Muscle of back (tissue), 11 donors: Measurements from ENCODE around the gene IFNLR1. TPM values are rescaled to one million over a fixed set of nuclear protein-coding genes. Genes with fewer than 3 reads are reported as not detected.

ENCODE experiments used
- DNase-seq, 3 donors: peaks; one replicate each; pipeline versions ENCODE4 v3.0.0 to v3.0.0-alpha.2; 2013
- polyA plus RNA-seq, 10 donors: library from polyadenylated mRNA; unstranded; fragments of 120-200 nt; gene quantifications; one replicate each; pipeline ENCODE4 v1.2.1, GENCODE V29; 2013; ENCODE audit not compliant: insufficient read length in 10 of 10

Gene IFNLR1
- polyA plus RNA-seq, 10 donors: 0.08 to 1.6 (median 0.14) TPM

DNA sequence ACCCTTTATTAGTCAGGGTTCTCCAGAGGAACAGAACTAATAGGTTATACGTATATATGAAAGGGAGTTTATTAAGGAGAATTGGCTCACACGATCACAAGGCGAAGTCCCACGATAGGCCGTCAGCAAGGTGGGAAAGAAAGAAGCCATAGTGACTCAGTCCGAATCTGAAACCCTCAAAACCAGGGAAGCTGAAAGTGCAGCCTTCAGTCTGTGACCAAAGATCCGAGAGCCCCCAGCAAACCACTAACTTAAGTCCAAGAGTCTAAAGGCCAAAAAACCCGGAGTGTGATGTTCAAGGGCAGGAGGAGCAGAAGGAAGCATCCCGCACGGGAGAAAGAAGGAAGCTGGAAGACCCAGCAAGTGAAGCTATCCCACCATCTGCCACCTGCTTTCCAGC is 9.9 kb downstream of the IFNLR1 start:
- no peak for DNase-seq

DNA sequence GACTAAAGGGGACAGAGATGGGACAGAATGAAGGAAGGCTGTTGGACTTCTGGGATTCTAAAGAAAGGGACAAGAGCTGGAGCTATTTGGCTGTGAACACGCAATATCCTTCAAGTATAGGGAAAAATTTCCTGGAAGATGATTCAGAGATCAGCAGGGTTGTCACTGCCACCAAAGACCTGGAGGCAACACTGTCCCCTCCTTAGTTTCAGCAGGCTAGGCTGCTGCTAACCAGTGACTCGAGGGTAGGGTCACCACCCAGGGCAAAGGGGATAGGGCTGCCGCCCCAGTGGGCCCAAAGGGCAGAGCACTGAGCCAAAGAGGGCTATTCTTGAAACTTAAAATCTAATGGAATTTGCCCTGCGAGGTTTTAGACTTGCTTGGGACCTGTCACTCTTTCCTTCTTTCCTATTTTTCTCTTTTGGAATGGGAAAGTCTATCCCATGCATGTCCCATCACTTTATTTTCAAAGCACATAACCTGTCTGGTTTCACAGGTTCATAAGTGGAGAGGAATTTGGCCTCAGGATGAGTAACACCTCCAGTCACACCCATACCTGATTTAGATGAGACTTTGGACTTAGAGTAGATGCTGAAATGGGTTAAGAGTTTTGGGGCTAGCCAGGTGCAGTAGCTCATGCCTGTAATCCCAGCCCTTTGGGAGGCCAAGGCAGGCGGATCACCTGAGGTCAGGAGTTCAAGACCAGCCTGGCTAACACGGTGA is 11.9 kb downstream of the IFNLR1 start:
- no peak for DNase-seq

DNA sequence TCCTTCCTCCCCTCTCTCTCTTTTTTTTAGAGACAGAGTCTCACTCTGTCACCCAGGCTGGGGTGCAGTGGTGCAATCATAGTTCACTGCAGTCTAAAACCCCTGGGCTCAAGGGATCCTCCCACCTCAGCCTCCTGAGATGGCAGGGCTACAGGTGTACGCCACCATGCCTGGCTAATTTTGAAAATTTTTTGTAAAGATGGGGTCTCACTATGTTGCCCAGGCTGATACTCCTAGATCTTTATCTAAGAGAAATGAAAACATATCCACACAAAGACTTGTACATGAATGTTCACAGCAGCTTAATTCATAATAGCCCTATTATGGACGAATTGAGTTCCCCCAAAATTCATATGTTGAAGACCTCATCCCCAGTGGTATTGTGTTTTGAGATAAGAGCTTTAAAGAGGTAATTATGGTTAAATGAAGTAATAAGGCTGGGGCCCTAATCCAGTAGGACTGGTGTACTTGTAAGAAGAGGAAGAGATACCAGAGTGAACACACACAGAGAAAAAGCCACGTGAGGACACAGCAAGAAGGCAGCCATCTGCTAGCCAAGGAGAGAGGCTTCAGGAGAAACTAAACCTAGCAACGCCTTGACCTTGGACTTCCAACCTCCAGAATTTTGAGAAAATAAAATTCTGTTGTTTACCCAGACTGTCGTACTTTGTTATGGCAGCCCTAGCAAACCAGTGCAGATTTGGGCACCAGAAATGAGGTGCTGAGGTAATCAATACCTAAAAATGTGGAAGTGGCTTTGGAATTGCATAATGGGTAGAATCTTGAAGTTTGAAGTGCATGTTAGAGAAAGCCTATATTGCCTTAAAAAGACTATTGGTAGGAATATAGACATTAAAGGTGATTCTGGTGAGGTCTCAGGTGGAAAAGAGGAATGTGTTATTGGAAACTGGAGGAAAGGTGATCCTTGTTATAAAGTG is 13.2 kb downstream of the IFNLR1 start:
- no peak for DNase-seq

DNA sequence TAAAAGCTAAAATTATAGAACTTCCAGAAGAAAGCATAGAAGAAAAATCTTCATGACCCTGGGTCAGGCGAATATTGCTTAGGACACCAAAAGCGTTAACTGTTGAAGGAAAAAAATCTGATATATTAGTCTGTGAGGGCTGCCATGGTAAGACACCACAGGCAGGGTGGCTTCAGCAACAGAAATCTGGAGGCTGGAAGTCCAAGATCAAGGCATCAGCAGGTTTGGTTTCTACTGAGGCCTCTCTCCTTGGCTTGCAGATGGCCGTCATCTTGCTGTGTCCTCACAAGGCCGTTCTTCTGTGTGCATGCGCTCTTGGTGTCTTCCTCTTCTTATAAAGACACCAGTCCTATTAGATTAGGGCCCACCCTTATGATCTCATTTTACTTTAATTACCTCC is 14.5 kb downstream of the IFNLR1 start:
- DNase-seq: no peak

DNA sequence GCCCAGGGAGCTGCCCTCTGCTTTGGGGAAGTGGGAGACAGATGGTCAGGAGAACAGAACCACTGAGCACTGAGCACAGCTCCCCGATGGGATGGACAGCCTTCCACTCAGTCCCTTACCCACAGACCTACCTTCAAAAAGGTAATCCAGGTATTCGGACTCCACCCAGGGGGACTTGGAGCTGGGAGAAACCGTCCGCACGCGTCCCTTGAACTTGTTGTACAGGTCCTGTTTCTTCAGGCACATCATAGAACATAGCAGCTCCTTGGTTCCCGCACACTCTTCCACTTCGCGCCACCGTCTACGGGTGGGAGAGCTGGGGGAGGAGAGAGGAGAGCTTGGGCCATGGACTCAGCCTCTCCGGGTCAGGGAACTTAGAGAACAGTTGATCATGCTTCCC is 17.8 kb downstream of the IFNLR1 start:
- no peak for DNase-seq

DNA sequence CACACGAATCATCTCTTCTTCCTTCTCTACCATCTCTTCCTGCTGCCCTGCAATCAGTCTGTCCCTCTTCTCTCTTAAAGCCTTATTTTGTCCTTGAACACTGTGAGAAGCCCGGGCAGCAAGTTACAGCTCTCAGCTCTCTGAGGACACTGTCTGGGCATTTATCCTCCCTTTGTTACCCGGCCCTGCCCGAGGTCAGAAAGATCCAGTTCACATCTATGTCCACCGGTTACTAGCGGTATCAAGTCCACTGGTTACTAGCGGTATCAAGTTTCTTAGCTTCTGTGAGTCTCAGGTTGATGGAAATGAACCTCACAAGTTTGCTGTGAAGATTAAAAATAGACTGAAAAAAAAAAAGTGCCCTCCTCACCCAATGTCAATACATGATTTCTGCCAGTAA is 18.8 kb downstream of the IFNLR1 start:
- DNase-seq: no peak

DNA sequence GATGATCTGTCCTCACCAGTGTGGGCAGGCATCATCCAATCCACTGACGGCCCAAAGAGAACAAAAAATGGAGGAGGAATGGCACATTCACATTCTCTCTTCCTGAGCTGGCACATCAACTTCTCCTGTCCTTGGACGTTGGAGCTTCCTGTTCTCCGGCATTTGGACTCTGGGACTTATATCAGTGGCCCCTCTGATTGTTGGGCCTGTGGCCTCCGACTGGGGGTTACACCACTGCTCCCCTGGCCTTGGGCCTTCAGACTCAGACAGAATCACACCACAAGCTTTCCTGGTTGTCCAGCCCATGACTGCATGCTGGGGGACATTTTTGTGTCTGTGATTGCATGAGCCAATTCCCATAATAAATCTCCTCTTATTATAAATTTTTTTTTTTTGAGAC is 20.1 kb downstream of the IFNLR1 start:
- no peak for DNase-seq

DNA sequence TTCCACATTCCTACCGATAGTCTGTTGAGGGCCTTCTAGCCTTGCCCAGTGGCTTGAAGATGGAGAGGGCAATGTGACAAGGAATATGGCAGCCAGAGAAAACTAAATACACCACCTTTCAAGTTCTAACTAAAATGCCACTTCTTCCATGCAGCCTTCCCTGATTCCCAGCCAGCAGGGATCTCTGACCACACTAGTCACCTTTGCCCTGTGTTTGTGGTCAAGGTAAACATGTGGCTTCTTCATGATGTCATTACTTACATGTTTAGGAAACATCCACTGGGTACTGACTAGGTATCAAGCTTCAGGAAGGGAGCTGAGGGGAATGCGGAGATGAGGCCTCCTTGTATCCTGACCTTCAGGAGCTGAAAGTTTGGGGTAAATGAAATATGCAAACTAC is 21.6 kb downstream of the IFNLR1 start:
- no peak for DNase-seq

DNA sequence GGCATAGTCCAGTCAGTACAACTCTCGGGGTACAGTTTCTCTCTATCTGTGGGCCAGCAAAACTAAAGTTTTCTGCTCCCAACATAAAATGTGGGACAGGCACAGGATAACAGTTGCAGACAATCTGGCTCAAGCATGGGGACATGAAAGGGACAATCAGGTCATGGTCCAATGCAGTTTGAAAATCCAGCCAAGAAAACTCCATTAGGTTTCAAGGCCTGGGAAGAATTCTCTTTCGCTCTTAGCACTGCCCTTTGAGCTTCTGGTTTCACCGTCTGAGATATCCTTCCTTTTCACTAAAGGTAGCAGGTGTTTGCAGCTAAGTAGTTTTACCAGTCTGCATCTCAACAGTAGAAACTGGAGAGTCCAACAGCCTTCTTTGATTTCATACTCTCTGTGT is 23.1 kb downstream of the IFNLR1 start:
- no peak for DNase-seq

DNA sequence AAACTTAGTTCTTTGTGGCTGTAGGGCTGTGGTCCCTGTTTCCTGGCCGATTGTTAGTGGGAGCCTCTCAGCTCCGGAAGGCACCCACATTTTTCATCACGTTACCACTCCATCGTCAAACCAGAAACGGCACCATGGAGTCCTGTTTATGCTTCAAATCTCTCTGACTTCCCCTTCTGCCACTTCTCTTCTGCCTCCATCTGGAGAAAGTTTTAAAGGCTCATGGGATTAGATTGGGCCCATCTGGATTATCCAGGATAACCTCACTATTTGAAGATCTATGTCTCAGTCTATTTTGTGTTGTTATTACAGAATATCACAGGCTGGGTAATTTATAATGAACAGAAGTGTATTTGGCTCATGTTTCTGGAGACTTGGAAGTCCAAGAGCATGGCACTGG is 24.9 kb downstream of the IFNLR1 start:
- DNase-seq: no peak

DNA sequence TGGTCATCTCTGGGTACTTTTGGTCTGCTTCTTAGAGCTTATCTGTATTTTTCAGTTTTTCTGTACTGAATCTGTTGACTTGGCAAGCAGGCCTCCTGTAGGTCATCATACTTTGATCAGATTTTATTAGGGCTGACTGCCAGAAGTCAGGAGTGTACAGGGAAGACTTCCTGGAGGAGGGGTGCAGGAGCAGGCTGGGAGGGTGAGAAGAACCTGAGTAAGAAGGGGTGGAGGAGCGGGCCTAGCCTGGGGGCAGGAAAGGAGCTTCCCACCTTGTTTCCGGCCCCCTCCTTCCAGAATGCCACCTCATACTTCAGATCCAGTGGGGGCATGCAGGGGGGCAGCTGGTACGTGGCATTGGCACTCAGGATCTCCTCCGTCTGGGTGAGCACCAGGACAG is 25.8 kb downstream of the IFNLR1 start:
- no peak for DNase-seq

DNA sequence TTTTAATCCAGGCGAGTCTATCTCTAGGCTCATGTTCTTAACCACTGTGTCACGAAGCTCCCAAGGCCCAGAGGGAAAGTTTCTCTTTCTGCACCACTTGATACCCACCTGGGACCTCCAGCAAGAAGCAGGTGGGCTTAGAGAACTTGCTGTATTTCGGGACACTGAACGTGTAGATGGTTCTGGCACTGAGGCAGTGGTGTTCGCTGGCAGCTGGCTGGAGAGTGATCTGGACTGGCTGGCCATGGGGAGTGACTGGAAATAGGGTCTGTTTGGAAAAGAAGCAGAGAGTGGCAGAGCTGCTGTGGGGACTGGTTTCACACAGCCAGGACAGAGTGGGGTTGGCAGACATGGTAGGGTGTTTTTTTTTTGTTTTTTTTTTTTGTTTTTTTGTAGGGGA is 27.7 kb downstream of the IFNLR1 start:
- DNase-seq: no peak

DNA sequence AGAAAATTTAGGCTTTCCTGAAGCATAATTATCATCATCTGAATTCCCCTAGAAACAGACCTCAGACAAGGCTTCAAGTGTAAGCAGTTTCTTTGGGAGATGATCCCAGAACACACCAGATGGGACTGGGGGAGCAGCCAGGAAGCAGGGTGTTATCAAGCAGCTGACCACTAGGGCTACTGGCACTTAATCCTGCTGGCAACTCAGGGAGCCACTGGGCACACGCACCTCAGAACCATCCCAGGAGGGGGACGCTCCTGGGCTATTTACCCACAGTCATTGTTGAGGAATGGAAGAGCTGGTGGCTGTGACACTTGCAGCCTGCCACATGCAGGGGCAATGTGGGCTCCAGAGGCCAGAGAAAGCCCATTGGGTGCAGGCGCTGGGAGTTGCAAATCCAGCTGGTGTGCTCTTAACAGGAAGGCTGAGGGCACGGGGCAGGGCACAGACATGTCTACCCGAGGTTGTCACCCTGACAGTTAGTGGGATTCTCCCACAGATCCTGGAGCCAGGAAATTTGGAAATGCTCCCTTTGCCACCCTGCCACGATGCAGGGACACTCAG is 29.1 kb downstream of the IFNLR1 start:
- DNase-seq: no peak

DNA sequence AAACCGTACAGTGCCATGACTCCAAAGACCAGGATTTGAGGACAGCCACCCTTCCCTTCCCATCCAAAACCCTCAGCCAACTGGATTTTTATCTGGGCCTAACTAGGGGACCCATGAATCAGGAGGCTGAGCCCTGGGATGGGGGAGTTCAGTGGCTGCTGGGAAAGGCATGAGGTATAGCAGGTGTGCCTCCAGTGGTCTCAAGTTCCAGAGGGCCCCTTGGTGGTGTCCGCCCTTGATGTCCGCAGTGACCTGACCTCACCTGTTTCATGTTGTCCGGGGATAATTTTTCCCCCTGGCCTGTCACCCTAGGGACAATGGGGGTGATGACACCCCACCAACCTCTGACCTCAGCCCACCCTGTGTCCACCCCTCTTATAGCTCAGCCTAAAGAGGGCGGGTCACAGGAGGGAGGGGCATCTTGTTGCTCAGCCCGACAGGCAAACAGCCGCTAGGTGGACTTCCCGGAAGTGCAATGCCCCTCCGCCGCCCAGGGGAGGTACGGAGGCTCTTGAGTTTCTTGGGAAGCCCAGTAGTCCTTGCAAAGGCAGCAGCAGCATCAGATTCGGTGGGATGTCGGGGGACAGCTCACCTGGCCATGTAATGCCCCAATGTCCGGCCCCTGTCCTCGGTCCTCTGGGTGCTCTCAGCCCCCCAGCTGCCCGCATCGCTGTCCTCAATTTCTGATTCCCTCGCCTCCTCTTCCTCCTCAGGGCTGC is 30.4 kb downstream of the IFNLR1 start:
- no peak for DNase-seq

DNA sequence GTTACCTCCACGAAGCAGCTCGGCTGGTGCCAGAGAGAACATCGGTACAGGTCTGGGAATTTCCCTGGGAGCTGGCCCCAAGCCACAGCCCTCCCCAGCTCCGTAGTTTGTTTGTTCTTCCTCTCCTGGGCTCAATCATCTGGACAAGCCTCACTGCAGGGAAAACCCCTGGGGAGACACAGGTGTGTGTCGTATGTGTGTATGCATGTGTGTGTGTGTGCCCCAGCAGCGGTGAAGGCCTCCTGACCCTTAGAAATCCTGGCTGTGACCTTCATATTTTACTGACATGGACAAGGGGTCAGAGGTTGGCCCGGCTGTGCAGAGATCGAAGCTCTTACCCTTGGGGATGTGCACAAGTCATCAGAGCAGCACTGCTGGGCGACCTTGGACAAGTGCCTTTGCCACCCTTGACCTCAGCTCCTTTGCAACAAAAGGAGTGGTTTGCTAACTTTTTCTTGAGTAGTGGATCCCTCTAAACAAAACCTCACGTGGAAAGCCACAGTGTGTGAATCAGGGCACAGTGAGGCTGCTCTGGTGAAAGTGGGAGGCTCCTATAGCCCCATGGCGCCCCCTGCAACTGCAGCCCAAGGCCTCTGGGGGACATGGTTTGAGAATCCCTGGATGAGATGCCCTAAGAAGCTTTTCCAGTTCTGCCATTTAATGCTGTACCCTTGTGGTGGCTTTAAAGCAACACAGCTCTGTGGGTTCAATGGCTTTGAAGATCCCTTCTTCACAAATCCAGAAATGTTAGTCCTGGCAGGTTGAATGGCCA is 31.9 kb downstream of the IFNLR1 start:
- no peak for DNase-seq

DNA sequence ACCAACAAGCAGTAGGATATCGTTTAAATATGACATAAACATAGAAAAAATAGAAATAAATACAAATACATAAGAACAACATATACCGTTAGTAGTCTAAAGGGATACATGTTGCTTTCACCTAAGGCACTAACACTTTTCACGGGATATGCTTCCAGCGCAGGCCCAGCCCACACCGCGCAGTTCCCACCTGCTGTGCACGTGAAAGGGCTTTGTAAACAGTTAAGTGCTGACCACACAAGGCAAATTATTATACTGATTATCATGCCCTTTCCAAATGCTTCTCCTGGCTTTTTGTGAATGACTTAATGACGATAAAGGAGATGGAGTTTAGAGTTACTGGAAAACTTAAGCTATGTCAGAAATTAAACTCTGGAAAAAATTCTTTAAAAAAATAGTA is 32.9 kb downstream of the IFNLR1 start:
- DNase-seq: no peak

DNA sequence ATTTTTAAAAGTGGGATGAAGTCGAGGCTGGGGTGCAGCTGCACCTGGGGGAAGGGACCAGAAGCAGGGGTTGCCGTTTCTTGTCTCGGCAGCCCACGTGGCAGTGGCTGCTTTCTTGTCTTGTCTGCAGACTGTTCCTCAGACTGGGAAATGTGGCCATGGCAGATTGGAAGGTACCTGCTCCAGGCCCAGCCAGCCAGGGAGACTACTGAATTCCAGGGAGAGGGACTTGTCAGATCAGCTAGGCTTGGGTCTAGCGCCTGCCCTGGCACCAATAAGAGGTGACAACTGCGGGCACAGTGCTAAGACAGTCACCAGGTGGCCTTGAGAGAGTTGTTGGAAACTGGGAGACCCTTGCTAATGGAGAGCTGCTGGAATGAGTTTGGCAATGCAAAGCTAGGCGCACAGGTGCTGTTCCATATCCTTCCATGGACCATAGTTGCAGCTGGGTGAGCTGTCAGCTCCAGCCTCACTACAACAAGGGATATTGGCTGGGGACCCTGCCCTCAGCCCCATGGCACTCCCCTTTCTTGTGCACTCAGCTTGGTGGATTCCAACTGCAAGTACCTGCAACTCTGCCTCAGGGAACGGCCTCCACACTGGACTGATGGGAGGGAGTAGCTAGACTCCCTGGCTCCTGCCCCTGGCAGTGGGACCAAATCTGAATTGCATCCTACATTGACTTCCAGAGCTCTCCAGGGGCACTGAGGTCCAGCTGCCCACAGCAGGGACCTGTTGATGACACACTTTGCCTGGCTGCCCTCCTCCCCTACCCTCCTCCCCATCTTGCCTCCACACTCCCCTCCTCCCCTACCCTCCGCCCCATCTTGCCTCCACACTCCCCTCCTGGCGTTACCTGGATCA is 34.2 kb downstream of the IFNLR1 start:
- no peak for DNase-seq

DNA sequence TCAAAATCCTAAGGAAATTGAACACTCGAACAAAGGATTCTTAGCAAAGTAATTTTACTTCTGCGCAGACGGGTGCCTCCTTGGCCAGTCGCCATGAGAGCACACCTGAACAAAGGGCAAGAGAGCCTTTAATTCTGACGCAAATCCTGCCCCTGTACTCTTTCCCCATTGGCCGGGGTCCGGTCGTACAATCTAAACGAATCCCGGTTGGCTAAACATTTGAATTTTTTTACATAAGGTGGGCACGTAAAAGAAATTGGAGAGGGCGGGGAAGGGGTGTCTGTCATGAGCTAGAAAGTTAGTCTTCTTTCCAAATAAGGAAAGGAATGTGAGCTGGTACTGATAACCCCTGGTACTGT is 35.9 kb downstream of the IFNLR1 start:
- DNase-seq: no peak

DNA sequence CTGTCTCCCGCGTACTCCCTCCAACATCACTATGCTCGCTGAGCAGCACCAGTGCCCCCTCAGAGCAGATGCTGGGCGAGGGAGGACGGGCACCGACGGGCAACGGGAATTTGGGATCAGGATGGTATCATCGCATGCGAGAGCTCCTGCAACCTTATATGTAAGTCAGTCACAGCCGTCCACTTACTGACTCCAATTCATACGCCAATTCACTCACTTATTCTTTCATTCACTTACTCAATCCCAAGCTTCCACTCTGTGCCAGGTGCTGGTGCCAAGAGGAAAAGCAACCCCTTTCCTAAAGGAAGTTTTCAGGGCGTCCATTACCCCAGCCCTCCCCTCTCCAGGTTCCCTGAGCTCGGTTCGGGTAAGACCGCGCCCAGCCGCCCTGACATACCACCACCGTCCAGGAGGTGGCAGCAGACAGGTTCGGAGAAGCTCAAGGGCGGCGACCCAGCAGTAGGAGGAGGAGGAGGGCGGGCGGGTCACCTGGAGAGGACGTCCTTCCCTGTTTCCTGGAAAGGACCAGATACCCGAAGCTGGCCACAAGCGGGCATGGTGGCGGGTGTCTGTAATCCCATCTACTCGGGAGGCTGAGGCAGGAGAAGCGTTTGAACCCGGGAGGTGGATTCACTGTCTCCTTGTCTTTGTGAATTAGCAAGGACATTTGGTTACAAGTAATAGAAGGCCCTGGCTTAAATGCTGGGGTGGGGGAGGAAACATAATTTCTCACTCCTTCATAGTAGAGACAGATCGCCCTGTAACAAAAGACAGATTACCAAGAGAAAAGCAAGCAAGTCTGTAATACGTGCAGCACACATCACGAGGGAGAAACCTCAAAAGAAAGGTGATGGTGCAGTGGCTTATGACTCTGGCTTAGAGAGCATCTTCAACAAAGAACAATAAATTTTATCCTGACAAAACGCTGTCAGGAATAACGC is 36.6 kb downstream of the IFNLR1 start:
- DNase-seq: peak; percentile 52 to 86 (median 79)
